ENCODE data around the gene PPP1R12C.

PPP1R12C gene

GRCh38 chr19:55044286-55044685 is 73.2 kb downstream of the PPP1R12C start:
- DNase-seq (ENCODE audit: low spot score): no peak

- no peak for DNase-seq (ENCODE audit: low spot score)
Observed at GRCh38 chr19:55042688-55043087, 74.7 kb downstream of the PPP1R12C start.

- DNase-seq (ENCODE audit: low spot score): no peak
Observed at GRCh38 chr19:55042344-55042678, 75.1 kb downstream of the PPP1R12C start.

GRCh38 chr19:55041627-55042343 is 75.7 kb downstream of the PPP1R12C start:
- DNase-seq (ENCODE audit: low spot score): no peak

- no peak for DNase-seq (ENCODE audit: low spot score)
Observed at GRCh38 chr19:55041244-55041626, 76.2 kb downstream of the PPP1R12C start.

All from iPS-NIHi11 (cell line).